ENCODE measurements around the gene CALML5. TPM values are rescaled to one million over a fixed set of nuclear protein-coding genes. Genes with fewer than 3 reads are reported as not detected.
A peak's percentile ranks its signal among the peaks of the same experiment; 100 is the strongest.

The CALML5 gene
- total and polyA plus RNA-seq, 9 of the 15 experiments (the other 6 are each of a cell fraction or from before 2014, with no cell fraction given): not detected

GRCh38 chr10:5479481-5480161, 19.7 kb downstream of the CALML5 start (continued):
- no peak for TF ChIP-seq ZNF740 (CRISPR knock-in tag; IDR thresholded peaks at IDR 0.05)
- TF ChIP-seq ZNF740 (tag; IDR thresholded peaks at IDR 0.05): no peak
- TF ChIP-seq ZNF778 (CRISPR knock-in tag; IDR thresholded peaks at IDR 0.05): no peak
- TF ChIP-seq SNAPC5 (CRISPR knock-in tag; IDR thresholded peaks at IDR 0.05): no peak
- no peak for TF ChIP-seq BRF2 (IDR thresholded peaks at IDR 0.05; ENCODE audit: borderline replicate concordance, insufficient read depth, insufficient read length)
- TF ChIP-seq POLR2B (IDR thresholded peaks at IDR 0.05; ENCODE audit: low read depth, partially characterized antibody): peak; percentile 52
- peak; percentile 87 for TF ChIP-seq MTA2 (IDR thresholded peaks at IDR 0.05; ENCODE audit: low read depth)
- peak; percentile 3 for TF ChIP-seq KDM5B (IDR thresholded peaks at IDR 0.05; ENCODE audit: insufficient replicate concordance, low read depth, low read length)
- TF ChIP-seq CREB5 (CRISPR knock-in tag; IDR thresholded peaks at IDR 0.05): no peak
- TF ChIP-seq ZNF444 (CRISPR knock-in tag; IDR thresholded peaks at IDR 0.05): no peak
- TF ChIP-seq USF2 (CRISPR knock-in tag; IDR thresholded peaks at IDR 0.05): no peak
- TF ChIP-seq MECOM (CRISPR knock-in tag; IDR thresholded peaks at IDR 0.05): peak; percentile 63
- TF ChIP-seq BCOR (IDR thresholded peaks at IDR 0.05): no peak
- TF ChIP-seq CEBPB (tag; IDR thresholded peaks at IDR 0.05): peak; percentile 57; the same call in 1 of the 2 replicates
- peak; percentile 62 for TF ChIP-seq MTA1 (IDR thresholded peaks at IDR 0.05; ENCODE audit: borderline replicate concordance)
- TF ChIP-seq U2AF2 (optimal IDR thresholded peaks at IDR 0.05; ENCODE audit: low read depth, low read length): no peak
- TF ChIP-seq NR0B1 (IDR thresholded peaks at IDR 0.05; ENCODE audit: partially characterized antibody): no peak
- TF ChIP-seq ZNF766 (CRISPR knock-in tag; conservative IDR thresholded peaks at IDR 0.05): no peak
- peak; percentile 73 to 92; a peak in 2 of 4 replicates for TF ChIP-seq UBTF (IDR thresholded peaks at IDR 0.05; ENCODE audit: borderline replicate concordance in 1 of 2, low read depth in 2 of 2, low read length in 2 of 2)
- no peak for TF ChIP-seq ZNF232 (CRISPR knock-in tag; IDR thresholded peaks at IDR 0.05)
